Measurements from ENCODE around the gene SULT1E1. TPM values are rescaled to one million over a fixed set of nuclear protein-coding genes. Genes with fewer than 3 reads are reported as not detected.

SULT1E1 gene
- 4.6 and 4.9 TPM in 2 replicates for total RNA-seq

GRCh38 chr4:69860052-69860451, at the start of gene SULT1E1:
Gene SULT1E1, minus strand, starts transcription at chr4:69860145. Its CDS starts 2,501 bp downstream, at chr4:69857644.

Other genes starting within 250 kb of the SULT1E1 start
- not detected in 2 replicates for gene UGT2A2, start 220.5 kb downstream of the SULT1E1 start, total RNA-seq
- gene UGT2A1, start 206.9 kb downstream of the SULT1E1 start, total RNA-seq = not detected in 2 replicates
- gene SULT1B1, start 99.5 kb downstream of the SULT1E1 start, total RNA-seq = 1.0 and 3.4 TPM in 2 replicates
- gene CSN1S1, start 70.9 kb upstream of the SULT1E1 start, total RNA-seq = not detected in 2 replicates
- not detected in 2 replicates for gene CSN2, start 105.6 kb upstream of the SULT1E1 start, total RNA-seq
- not detected in 2 replicates for gene STATH, start 135.8 kb upstream of the SULT1E1 start, total RNA-seq
- gene HTN3, start 168.3 kb upstream of the SULT1E1 start, total RNA-seq = not detected in 2 replicates
- not detected in 2 replicates for gene HTN1, start 190.3 kb upstream of the SULT1E1 start, total RNA-seq